Erythroblast (primary cell): ENCODE results near the gene FAM219A.

Experiments used
- GATA1 ChIP-seq: IDR thresholded peaks from 2 replicates; pipeline ENCODE4 v1.6.1; 2011; ENCODE audit warnings: low read depth, mild to moderate bottlenecking, control low read depth, low read length, moderate library complexity
- POLR2A ChIP-seq: IDR thresholded peaks from 2 replicates; pipeline ENCODE4 v1.6.1; 2011; ENCODE audit warnings: mild to moderate bottlenecking, low read length

DNA sequence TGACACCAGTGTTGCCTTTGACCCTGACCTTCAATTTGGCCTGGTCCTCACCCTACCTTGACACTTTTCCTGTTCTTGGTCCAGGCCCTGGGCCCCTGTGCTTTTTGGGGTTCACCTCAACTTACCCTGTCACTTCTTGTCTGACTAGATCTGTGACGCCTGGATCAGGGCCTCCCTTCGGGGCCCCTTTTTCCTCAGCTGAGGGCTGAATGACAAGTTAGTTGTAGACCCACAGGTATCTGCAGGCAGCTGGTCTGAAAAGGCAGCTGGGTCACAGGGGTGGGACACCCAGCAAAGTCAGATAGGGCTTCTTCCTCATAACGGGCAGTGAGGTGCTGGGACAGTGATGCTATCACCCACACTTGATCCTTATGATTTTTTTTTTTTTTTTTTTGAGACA, 71.7 kb downstream of the FAM219A start:
- no peak for TF ChIP-seq POLR2A
- no peak for TF ChIP-seq GATA1
